Right lobe of liver (tissue), 4 donors: ENCODE measurements around the gene TCOF1.

Source experiments
- POLR2A ChIP-seq: fragments of 450-650 bp; IDR thresholded peaks from one replicate; pipeline ENCODE4 v1.6.1; 2017; ENCODE audit warnings: antibody characterized with exemption, mild to moderate bottlenecking
- TF ChIP-seq, protein P1 (sequence below), 4 donors: fragments of 200-600 bp in 3 of 4; fragments of 450-650 bp in 1 of 4; IDR thresholded peaks; one replicate each; pipeline versions ENCODE4 v1.5.1 to v1.8.0; 2016 to 2022; ENCODE audit warnings: antibody characterized with exemption in 4 of 4, mild to moderate bottlenecking in 2 of 4
- donor health status: DM: no; HTN: no; CAD: no.
- donor health status: DM: no; HTN: no; CAD: no.
- donor health status: DM: no; HTN: yes; CAD: no.

DNA sequence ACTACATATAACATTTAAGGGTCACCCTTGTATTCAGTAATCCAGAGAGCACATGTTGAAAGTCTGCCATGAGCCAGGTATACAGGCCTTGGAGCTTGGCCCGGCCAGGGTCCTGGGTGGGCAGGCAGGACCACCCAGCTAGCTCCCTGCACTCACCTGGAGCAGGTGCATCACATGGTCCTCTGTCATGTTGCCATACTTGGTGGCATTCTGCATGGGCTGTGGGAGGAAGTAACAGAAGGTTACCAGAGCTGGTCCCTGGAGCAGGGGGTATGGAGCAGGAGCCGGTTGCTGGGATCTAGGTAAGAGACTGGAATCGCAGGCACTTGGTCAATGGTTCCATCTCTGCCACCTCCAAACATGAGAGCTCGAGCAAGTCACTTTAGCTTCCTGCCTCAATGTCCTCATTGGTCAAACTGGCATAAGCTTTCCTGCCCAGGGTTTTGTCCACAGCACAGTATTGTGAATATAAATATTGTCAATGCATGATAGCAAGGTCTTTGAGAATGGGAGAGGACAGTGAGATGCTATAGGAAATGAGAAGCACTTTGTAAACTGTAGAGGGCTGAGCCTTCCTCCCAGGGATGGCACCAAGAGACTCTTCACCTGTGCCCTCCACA lies 48.7 kb downstream of the TCOF1 start:
- TF ChIP-seq, protein P1, sequence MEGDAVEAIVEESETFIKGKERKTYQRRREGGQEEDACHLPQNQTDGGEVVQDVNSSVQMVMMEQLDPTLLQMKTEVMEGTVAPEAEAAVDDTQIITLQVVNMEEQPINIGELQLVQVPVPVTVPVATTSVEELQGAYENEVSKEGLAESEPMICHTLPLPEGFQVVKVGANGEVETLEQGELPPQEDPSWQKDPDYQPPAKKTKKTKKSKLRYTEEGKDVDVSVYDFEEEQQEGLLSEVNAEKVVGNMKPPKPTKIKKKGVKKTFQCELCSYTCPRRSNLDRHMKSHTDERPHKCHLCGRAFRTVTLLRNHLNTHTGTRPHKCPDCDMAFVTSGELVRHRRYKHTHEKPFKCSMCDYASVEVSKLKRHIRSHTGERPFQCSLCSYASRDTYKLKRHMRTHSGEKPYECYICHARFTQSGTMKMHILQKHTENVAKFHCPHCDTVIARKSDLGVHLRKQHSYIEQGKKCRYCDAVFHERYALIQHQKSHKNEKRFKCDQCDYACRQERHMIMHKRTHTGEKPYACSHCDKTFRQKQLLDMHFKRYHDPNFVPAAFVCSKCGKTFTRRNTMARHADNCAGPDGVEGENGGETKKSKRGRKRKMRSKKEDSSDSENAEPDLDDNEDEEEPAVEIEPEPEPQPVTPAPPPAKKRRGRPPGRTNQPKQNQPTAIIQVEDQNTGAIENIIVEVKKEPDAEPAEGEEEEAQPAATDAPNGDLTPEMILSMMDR (IDR thresholded peaks at IDR 0.05) = no peak
- no peak for TF ChIP-seq POLR2A
